ENCODE data around the gene EPHA6. TPM values are rescaled to one million over a fixed set of nuclear protein-coding genes. Genes with fewer than 3 reads are reported as not detected.

EPHA6 gene
- total RNA-seq, 1 experiment from 2014 or later: 1.1 TPM

DNA sequence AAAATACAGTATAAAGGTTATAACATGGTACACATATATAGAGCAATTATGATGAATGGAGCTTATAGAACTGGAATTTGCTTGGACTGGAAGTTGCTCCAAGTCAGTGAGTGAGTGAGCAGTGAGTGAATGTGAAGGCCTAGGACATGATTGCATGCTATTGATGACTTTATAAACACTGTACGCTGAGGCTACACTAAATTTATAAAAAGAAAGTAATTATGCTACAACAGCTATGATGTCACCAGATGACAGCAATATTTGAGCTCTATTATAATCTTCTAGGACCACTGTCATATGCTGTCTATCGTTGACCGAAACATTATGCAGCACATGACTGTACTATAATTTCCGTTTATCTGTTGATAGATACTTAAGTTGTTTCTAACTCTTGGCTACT, 463.3 kb downstream of the EPHA6 start:
- Mint-ChIP-seq H3K9me3 (ENCODE audit: low read depth, unreplicated experiment) (peaks cover 7% of the 10 kb centered on the region), H3K27ac (ENCODE audit: unreplicated experiment) (no peak overlapping the region), H3K27me3 (ENCODE audit: unreplicated experiment) (no peaks in the 10 kb centered on the region), H3K36me3 (ENCODE audit: insufficient read depth, unreplicated experiment) (no peaks in the 10 kb centered on the region), H3K4me1 (ENCODE audit: low read depth, unreplicated experiment) (peaks cover 9% of the 10 kb centered on the region), H3K4me3 (ENCODE audit: low read depth, unreplicated experiment) (no peak overlapping the region)
- TF ChIP-seq, protein P1, sequence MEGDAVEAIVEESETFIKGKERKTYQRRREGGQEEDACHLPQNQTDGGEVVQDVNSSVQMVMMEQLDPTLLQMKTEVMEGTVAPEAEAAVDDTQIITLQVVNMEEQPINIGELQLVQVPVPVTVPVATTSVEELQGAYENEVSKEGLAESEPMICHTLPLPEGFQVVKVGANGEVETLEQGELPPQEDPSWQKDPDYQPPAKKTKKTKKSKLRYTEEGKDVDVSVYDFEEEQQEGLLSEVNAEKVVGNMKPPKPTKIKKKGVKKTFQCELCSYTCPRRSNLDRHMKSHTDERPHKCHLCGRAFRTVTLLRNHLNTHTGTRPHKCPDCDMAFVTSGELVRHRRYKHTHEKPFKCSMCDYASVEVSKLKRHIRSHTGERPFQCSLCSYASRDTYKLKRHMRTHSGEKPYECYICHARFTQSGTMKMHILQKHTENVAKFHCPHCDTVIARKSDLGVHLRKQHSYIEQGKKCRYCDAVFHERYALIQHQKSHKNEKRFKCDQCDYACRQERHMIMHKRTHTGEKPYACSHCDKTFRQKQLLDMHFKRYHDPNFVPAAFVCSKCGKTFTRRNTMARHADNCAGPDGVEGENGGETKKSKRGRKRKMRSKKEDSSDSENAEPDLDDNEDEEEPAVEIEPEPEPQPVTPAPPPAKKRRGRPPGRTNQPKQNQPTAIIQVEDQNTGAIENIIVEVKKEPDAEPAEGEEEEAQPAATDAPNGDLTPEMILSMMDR (IDR thresholded peaks at IDR 0.05; ENCODE audit: unreplicated experiment): no peak
- CTCF ChIA-PET: no interaction called here
- no peak for DNase-seq
- BruUV-seq (replicated peaks): no TSS peak
- intact Hi-C loops (cut with micrococcal nuclease; ENCODE audit: unreplicated experiment): loop anchor here (10.0 kb wide), 1 partner anchor 213 kb away; no protein-coding TSS in a partner anchor

GRCh38 chr3:97278506-97278905, 464.1 kb downstream of the EPHA6 start:
- TF ChIP-seq, protein P1 (IDR thresholded peaks at IDR 0.05; ENCODE audit: unreplicated experiment): no peak
- intact Hi-C loops (cut with micrococcal nuclease; ENCODE audit: unreplicated experiment): loop anchor here (10.0 kb wide), 1 partner anchor 214 kb away; no protein-coding TSS in a partner anchor
- Mint-ChIP-seq H3K4me3 (ENCODE audit: low read depth, unreplicated experiment) (no peak overlapping the region), H3K9me3 (ENCODE audit: low read depth, unreplicated experiment) (peaks cover 7% of the 10 kb centered on the region), H3K4me1 (ENCODE audit: low read depth, unreplicated experiment) (peaks cover 9% of the 10 kb centered on the region), H3K27me3 (ENCODE audit: unreplicated experiment) (no peaks in the 10 kb centered on the region), H3K27ac (ENCODE audit: unreplicated experiment) (no peak overlapping the region), H3K36me3 (ENCODE audit: insufficient read depth, unreplicated experiment) (no peaks in the 10 kb centered on the region)
- DNase-seq: no peak
- CTCF ChIA-PET: no interaction called here
- no TSS peak for BruUV-seq (replicated peaks)

DNA sequence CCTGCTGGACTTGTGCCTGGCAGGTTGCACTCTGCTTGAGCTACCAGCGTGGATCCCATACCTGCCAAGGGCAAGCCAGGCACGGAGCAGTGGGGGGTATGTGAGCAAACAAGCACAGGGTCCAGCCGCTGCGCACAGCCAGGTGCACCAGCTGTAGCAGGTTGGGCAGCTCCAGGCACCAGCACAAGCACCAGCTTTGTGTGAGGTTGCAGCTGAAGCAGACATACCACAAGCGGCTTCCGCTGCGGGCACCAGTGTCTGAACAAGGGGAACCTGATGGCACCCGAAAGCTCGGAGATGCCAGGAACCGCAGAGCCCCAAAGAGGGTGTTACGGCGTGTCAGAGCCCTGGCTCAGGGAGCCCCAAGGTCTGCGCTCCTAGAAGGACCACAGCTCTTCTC, 477.5 kb downstream of the EPHA6 start:
- DNase-seq: no peak
- H3K27me3 Mint-ChIP-seq (ENCODE audit: unreplicated experiment): no peaks in the 10 kb centered on the region
- H3K9me3 Mint-ChIP-seq (ENCODE audit: low read depth, unreplicated experiment): peaks cover 12% of the 10 kb centered on the region
- TF ChIP-seq, protein P1 (IDR thresholded peaks at IDR 0.05; ENCODE audit: unreplicated experiment): no peak
- no peak overlapping the region for H3K27ac Mint-ChIP-seq (ENCODE audit: unreplicated experiment)
- H3K4me1 Mint-ChIP-seq (ENCODE audit: low read depth, unreplicated experiment): no peaks in the 10 kb centered on the region
- CTCF ChIA-PET: no interaction called here
- intact Hi-C loops (cut with micrococcal nuclease; ENCODE audit: unreplicated experiment): no loop called here
- no TSS peak for BruUV-seq (replicated peaks)
- no peak overlapping the region for H3K4me3 Mint-ChIP-seq (ENCODE audit: low read depth, unreplicated experiment)
- H3K36me3 Mint-ChIP-seq (ENCODE audit: insufficient read depth, unreplicated experiment): no peaks in the 10 kb centered on the region

- BruUV-seq (replicated peaks): no TSS peak
- Mint-ChIP-seq H3K27ac (ENCODE audit: unreplicated experiment) (no peak overlapping the region), H3K4me1 (ENCODE audit: low read depth, unreplicated experiment) (no peaks in the 10 kb centered on the region), H3K4me3 (ENCODE audit: low read depth, unreplicated experiment) (no peak overlapping the region), H3K36me3 (ENCODE audit: insufficient read depth, unreplicated experiment) (no peaks in the 10 kb centered on the region), H3K9me3 (ENCODE audit: low read depth, unreplicated experiment) (peaks cover 12% of the 10 kb centered on the region), H3K27me3 (ENCODE audit: unreplicated experiment) (no peaks in the 10 kb centered on the region)
- intact Hi-C loops (cut with micrococcal nuclease; ENCODE audit: unreplicated experiment): no loop called here
- TF ChIP-seq, protein P1 (IDR thresholded peaks at IDR 0.05; ENCODE audit: unreplicated experiment): no peak
- CTCF ChIA-PET: no interaction called here
- no peak for DNase-seq
Observed at GRCh38 chr3:97293596-97294131, 479.3 kb downstream of the EPHA6 start.

Measured in Calu3 (cell line).